Daoy (cell line): ENCODE results near the gene RNF2. TPM values are rescaled to one million over a fixed set of nuclear protein-coding genes. Genes with fewer than 3 reads are reported as not detected.

Source experiments
- DNase-seq: peaks from one replicate; pipeline ENCODE4 v3.0.0-alpha.2; 2015; ENCODE audit warnings: low read depth
- total RNA-seq: library from RNA; depleted of rRNA; stranded (reverse); fragments of >200 nt; shearing (Covaris generic); gene quantifications from 2 replicates; pipeline ENCODE4 v1.2.3, GENCODE V29; 2014; rRNA removed

Gene RNF2
- total RNA-seq, 1 experiment from 2014 or later, result 20.2 TPM

DNA sequence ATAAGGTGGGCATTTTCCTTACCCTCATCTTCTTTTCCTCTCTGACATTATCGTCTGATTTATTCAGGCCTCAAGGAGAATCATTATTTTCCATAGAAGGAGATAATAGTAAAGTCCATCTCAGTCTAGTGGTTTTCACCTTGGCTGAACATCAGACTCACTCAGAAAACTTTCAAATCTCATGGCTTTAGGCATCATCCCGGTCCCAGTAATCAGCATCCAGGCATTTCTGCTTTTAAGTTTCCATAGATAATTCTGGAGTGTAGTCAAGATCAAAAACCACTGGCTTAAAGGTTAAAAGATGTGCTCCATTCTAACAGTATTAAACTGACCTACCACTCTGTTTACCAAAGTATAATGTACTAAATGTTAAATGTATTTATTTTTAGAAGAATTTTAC lies 49.4 kb downstream of the RNF2 start:
- no peak for DNase-seq

DNA sequence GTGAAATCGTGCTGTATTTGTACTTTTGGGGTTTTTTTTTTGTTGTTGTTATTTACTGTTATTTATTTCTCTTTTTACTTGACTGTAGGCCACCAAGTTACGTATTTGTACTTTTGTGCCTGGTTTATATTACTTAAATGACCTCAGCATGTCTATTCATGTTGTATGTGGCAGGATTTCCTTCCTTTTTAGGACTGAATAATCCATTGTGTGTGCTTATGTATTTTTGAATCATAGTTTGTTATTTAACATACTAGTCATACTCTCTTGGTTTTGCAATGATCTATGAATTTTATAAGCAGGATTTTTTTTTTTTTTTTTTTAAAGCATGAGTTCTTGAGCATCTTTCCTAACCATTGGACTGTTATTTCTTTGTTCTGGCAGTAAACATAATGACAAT lies 51.2 kb downstream of the RNF2 start:
- no peak for DNase-seq

DNA sequence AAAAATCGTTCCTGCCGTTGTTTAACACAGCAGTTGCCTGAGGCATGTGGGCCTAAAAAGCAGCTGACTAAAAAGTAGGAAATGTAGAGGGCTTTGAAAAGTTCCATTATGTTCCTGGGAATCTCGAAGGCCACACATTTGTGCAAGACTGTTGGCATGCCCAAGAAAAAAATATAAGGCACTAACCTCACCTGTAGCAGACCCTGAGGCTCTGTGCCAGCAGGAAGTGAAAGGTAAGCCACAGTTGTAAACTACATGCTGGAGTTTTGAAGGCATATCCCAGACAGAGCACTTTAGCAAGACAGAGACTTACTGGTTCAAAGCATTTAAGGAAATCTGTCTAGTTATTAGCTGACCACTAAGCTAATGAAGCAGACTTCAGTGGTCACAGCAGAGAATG lies 58.7 kb downstream of the RNF2 start:
- DNase-seq, result no peak

DNA sequence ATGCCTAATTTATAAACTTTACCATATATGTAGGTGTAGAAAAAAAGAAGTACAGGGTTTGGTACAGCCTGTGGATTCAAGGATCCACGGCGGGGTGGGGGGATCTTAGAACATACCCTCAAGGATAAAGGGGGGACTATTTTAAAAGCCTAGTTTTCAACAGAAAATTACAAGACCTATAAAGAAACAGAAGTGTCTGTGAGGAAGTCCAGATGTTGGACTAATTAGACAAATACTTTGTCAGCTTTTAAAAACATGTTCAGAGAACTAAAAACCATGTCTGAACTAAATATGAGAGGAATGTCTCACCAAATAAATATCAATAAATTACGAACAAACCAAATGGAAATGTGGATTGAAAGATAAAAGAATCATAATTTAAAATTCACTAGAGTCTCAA lies 59.8 kb downstream of the RNF2 start:
- DNase-seq, result no peak

DNA sequence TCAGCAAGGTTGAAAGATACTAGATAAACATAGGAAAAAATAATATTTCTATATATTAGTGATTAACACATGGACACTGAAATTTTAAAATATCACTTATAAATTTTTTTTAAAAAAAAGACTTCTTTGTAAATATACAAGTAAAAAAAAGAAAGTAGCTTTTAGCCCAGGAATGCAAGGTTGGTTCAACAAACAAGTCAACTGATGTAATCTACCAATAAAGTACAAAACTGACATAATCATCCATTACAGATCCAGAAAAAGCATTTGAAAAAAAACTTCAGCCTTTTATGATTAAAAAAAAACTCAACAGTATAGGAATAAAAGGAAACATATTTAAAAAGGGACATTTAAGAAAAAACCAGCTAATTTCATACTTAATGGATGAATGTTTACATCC lies 63.0 kb downstream of the RNF2 start:
- DNase-seq, result no peak

DNA sequence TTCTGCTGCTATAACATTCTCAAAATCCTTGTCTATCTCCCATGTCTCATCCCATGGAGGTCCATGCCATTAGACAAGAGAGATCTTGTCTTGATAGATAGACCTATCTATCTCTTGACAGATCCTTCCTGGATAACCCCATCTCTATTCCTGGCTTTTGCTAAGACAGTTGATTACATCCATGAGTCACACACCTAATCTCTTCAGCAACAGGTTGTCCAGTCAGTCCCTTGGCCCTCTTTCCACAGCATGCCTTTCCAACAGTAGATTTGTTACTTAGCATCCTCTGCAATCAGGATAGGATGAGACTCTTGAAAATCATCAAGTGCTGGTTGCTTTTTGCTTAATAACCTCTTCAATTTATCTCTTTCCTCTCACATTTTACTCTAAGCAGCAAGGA lies 64.8 kb downstream of the RNF2 start:
- DNase-seq, result no peak

DNA sequence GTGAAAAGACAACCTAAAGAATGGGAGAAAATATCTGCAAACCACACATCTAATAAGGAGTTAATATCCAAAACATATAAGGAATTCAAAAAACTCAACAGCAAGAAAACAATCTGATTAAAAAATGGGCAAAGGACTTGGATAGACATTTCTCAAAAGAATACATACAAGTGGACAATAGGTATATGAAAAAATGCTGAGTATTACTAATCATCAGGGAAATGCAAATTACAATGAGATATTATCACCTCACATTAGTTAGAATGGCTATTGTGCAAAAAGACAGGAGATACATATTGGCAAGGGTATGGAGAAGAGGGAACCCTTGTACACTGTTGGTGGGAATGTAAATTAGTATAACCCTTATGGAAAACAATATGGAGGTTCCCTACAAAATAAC lies 66.5 kb downstream of the RNF2 start:
- no peak for DNase-seq

DNA sequence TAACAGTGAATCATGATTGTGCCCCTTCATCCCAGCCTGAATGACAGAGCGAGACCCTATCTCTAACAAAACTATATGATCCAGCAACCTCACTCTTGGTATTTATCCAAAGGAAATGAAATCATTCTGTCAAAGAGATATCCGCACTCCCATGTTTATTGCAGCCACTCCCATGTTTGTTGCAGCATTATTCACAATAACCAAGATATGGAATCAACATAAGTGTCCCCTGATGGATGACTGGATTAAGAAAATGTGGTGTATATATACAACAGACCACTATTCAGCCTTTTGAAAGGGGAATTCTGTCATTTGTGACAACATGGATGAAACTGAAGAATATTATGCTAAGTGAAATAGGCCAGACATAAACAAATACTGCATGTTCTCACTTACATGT lies 67.0 kb downstream of the RNF2 start:
- DNase-seq, result no peak

DNA sequence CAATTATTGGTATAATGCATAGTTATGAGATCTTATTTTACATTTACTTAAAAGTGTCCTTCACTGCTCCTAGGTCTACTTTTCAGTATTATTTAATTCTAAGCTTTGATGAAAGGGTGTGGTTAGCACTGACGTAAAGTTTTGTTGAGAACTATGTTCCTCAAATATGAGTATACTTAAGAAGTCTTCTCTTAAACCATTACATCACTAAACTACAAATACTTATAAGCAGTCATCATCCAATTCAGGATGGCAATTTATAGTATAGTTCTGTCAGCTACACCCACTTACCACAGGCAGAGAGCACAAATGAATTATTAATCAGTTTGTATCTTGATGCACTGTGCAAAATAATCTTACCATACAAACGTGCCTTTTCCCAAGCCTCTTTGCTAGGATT lies 84.3 kb downstream of the RNF2 start:
- DNase-seq, result no peak

DNA sequence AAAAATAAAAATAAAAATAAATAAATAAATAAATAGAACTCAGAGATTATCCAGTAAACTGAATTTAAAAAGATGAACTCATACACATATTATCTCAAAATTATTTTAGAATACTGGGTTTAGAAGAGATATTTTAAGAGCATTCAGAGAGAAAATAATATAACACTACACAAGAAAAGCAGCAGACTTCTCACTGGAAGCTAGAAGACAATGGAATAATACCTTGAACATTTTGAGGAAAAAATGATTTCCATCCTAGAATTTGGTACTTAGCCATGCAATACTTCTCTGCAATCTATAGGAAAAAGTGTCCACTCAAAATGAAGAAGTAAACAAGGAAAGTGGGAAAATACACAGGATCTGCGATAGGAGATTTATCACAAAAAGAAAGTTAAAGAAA lies 87.2 kb downstream of the RNF2 start:
- DNase-seq, result no peak

DNA sequence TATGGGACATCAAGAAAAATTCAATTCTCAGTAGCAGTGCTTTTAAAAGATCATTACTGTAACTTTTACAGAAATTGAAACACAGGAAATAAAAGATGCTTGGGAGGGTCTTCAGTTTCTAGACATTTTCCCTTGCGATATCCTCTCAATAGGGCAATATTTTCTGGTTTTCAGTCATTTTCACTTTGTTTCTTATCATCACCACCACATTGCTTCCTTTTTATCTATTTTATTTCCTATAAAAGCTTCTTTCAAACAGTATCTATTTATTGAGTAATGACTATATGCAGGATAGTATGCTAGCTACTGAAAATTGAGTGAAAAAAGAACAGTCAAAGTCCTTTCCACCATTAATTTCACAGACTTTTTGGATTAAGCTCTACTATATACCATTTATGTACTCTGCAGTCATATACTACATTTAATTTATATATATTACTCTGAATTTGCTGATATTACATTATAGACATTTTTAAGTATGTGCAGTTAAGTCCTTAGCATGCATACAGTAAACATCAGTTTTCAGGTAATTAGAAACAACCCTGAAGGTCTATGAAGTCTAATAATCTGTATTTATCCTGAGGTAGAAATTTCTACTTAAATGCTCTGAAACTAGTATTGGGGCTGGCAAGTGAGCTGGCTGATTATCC lies 92.7 kb downstream of the RNF2 start:
- no peak for DNase-seq

DNA sequence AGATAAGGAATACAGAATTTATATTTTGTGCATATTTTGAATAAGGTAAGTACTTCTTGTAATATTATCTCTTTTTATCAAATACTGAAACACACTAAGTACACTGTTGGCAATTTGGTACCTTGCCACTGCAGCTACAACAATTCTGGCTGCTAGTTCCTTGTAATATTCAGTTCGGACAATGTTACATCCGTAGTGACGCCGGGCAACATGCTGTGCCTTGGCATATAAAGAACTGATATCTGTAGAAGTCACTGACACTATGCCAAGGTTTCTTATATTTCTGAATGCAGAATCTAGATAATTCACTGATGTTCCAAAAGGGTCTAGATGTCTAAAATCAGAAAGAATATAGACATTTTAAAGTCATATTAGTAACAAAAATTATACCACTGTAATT lies 93.9 kb downstream of the RNF2 start:
- no peak for DNase-seq

DNA sequence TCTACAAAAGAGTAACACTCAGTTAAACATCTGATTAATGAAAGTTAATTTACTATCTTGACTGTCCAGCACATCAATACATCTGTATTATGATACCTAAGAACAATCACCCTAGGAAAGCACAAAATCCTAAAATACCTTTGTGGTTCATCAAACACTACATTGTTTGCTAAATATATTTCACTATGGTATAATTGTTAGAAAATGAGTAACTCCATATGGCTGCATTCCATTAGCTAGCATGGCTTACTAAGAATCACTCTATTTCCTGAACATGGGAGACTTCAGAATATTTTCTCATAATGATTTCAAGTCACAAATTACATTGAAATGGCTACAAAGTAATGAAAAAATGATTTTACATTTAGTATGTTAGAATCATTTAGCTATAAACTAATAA lies 98.9 kb downstream of the RNF2 start:
- no peak for DNase-seq

DNA sequence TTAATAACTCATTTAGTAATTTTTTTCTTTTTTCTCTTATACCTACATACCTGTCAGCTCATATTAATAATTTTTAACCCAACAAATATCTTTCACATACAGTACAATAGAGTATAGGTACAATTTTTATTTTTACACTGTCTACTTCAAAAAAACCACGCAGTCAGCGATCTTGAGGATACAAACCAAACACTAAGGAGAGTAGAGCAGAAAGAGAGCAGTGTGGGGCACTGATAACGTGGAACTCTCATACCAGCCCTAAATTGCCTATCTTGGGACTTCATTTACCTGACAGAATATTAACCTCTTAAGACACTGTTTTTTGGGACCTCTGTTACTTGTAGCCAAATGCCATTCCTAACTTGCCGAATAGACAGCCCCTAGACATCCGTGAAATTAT lies 105.9 kb downstream of the RNF2 start:
- DNase-seq, result no peak

Other genes starting within 250 kb of the RNF2 start
- 15.4 and 17.4 TPM in 2 replicates for gene NIBAN1, start 71.0 kb upstream of the RNF2 start, total RNA-seq
- gene TRMT1L, start 111.4 kb downstream of the RNF2 start, total RNA-seq, result 16.1 and 37.1 TPM in 2 replicates
- gene SWT1, start 111.6 kb downstream of the RNF2 start, total RNA-seq, result 2.3 and 3.2 TPM in 2 replicates